HG03175 (cell line): ENCODE measurements around the gene LPIN2.
"Not testable (repeated sequence)": the region's sequence is repeated elsewhere in the genome, so short reads cannot be mapped to it uniquely, and the experiment has no call there.

Experiments used
- ATAC-seq: cut with Tn5 transposase; IDR thresholded peaks from one replicate; pipeline ENCODE4 v1.9.1; 2021; ENCODE audit warnings: mild to moderate bottlenecking, moderate library complexity; ENCODE audit not compliant: unreplicated experiment

The LPIN2 gene

GRCh38 chr18:3012136-3013023 is 564 bp downstream of the LPIN2 start:
- peak; percentile 33 for ATAC-seq

DNA sequence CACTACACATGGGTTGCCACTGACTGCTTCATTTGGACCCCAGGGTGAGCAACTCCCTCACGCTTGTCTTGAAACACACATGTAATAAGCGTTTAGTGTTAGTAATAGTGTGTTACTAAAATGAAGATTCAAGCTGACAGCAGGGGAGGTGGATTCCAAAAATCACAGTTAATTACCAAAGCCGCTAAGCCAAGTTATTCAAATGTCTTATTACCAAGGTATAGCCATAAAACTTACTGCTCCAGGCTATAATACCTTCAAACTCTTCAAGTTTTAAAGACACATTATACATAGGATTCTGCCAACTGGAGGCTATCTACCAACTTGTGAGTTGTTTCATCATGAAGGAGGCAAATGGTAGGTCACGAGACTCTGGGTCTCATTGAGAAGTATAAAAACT is 2.9 kb downstream of the LPIN2 start:
- no peak for ATAC-seq

- ATAC-seq = no peak
Observed at GRCh38 chr18:3008541-3008940, 4.4 kb downstream of the LPIN2 start.

DNA sequence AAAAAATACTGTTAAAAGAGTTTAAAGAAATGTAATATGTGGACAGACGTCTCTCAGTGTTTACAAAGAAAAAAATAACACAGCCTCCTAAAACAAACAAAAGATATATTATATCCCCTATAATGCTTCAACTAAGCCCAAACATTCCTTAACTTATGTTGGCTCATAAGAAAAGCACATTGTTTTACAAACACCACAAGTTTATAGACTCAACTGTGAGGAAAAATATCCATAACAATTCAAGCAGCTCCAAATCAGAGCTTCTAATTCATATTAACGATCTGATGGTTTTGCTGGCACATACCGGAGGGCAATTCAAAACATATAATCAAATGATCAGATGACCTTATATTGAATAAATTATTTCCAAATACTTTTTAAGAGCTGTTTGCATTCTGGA is 5.5 kb downstream of the LPIN2 start:
- ATAC-seq = no peak

GRCh38 chr18:3005462-3005861 is 7.5 kb downstream of the LPIN2 start:
- no peak for ATAC-seq

GRCh38 chr18:3003766-3004165 is 9.2 kb downstream of the LPIN2 start:
- ATAC-seq = not testable (repeated sequence)

DNA sequence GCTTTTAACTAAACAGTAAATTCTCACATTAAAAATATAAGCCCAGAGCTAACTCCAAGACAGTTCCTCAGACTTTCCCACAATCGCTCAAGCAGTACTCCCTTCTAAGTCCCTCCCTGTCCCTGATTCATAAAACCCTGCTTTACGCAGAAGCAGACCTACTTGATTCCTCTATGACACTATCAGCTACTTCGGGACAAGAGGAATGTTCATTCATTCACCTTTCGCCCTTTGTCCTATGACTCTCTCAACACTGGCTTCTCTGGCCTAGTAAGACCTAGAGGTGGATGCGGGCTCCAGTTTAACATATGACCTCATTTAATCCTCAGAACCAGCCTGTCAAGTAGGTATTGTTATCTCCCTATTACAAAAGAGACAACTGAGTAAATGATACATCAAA is 10.2 kb downstream of the LPIN2 start:
- ATAC-seq = no peak

DNA sequence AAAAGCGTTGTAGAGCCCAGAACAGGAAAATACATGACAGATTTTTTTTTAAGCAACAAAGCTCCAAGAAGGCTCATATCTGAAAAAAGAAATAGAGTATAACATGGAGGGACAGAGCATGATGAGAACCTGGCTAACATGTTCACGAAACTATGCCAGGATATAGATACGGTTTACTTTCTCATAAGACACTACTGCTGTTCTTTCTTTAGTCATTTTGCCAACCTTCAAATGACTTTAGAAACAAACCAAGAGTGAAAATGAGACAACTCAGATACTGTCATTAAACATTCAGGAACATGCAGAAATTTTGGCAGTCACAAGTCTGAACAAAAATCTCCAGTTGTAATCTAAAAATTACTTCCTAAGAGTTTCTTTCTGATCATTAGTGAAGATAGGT is 14.3 kb downstream of the LPIN2 start:
- no peak for ATAC-seq

DNA sequence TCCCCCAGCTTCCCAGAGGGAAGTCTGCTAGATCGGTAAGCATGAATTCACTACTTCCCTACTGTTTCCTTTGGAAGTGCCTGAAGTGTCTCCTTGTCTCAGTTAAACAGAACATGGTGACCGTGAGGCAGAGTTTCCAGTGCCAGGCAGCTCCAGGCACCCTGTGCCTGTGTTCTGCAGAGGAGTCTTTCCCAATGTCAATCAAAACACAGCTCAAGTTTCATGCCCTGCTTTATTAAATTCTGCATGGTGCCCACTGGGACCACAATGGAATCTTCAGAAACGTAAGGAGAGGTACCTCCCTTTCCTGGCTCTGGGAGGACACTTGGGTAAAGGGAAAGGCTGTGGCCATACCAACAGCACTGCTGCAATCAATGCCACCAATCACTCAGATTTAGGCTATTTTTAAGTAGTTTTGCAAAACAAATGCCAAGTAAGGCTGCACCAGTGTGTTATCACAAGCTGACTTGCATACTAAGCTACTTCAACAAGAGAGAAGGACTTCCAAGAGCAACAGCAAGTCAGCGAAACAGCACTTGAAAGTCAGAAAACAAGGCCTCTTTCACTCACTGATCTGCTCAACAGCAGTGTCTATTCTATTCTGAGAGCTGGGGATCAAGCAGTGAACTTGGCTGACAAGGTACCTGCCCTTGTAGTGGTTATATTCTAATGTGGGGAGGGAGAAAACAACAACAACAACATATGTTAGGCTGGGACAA is 14.9 kb downstream of the LPIN2 start:
- no peak for ATAC-seq

DNA sequence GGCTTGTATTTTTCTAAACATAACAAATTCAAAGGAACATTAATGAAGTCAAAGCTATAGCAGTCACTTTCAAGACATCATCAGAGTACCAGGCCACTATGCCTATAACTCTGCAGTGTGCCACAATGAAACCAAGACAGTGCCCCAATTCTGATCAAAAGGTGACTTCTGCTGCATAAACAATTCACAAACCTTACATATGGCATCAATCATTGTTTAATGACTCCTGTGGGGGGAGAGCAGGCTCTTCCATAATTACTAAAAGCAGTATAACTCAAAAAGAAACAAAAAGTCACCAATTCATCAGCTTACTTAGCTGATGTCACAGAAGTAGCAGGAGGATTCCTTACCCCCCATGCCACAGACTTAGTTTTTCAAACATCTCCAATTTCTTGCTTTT is 15.5 kb downstream of the LPIN2 start:
- ATAC-seq = no peak

GRCh38 chr18:2994603-2995432 is 18.1 kb downstream of the LPIN2 start:
- peak; percentile 96 for ATAC-seq

GRCh38 chr18:2994020-2994589 is 18.8 kb downstream of the LPIN2 start:
- no peak for ATAC-seq

DNA sequence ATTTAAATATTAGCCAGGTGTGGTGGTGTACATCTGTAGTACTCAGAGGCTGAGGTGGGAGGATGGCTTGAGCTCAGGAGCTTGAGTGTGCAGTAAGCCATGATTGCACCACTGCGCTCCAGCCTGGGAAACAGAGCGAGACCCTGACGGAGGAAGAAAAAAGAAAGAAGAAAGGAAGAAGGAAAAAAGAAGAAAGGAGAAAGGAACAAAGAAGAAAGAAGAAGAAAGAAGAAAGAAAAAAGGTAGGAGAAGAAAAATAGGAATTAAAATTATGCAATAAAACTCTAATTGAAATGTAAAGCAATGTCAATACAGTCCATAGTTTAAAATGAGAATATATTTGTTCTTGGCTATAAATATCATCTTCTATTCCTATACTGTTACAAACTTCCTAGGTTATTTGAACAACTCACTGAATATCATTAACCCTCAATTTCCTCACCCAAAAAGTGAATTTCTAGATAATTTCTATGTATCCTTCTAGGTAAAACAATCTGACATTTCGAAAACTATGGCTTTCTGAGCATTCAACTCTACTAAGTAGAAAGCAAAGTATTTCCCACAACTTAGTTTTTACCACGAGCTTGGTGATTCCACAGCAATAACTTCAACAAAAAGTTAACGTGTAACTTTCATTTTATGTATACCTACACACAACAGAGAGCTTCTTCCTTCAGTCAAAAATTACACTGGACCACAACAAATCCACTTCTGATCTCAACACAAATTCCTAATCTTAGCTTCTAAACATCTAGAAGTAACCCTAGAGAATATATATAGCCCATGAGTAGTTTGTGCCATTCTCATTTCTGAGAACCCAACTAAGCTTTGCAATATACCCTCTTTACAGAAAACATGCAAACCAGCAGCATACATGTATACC is 19.7 kb downstream of the LPIN2 start:
- ATAC-seq = no peak

GRCh38 chr18:2990956-2991640 is 21.8 kb downstream of the LPIN2 start:
- no peak for ATAC-seq

DNA sequence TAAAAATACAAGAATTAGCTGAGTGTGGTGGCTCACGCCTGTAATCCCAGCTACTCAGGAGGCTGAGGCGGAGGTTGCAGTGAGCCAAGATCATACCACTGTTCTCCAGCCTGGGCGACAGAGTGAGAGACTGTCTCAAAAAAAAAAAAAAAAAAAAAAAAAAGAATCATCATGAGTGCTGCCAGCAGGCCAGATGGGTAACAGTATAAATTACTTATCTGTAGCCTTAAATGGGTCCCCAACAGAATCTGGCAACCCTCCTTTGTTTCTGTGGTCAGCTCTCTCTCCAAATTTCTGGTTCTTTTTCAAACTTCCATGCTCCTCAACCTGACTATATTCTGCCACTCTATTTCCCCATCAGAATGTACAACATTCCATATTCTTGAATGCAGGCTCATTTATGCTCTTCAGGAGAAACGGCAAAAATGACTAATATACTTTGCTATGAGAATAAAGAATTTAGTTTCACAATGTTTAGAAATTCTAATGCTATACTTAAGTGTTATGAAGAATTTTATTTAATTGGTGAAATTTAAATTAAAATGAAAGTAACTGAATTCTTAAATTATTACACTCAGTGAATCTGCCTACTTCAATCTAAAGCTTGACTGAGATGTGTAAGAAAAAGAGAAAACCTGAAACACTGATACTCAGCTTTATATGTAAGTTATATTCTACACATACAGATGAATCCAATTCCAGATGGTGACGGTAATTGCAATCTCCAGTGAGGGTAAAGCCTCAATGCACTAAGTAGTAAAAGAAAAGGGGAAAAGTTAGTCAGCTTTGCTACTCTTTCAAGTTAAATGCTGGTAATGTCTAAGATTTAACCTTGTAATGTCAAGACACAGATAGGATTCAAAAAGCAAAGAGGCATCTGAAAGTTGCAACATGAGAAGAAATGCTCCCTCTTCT is 24.8 kb downstream of the LPIN2 start:
- ATAC-seq = no peak

DNA sequence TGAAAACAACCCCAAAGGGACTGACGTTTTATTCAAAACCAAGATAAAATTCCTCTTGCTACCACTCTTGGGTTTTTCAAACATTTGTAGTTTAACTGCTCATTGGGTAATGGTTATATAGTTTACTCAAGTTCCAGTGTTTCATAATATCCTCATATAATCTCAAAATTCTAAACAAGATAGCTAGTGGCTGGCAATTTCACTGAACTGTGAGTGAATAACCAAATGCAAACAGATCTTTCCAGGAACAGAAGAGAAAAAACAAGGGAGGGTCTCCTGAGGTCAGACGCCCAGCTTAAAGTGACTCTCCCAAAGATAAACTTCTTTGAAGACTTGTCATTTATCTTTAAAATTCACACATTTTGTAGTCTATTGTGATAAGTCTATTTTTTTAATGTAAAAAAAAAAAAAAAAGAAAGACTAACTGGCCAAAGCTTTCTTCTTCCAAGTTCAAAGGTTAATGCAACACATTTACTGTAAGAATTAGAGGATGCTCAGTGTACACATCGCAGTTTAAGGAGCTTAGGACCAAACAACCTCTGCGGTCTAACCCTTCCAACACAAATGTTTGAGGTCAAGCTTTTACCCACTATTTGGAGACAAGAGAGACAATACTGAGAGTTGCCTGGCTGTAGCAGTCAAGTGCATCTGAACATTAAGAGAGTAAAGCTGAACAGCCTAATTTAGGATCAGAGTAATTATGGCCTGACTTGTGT is 26.6 kb downstream of the LPIN2 start:
- ATAC-seq = no peak

- peak; percentile 42 for ATAC-seq
Observed at GRCh38 chr18:2985628-2986027, 27.3 kb downstream of the LPIN2 start.
